Measurements from ENCODE around the gene ADPRM.

GRCh38 chr17:10697092-10698081 is at the start of gene ADPRM, which contains the start of gene SCO1:
- TF ChIP-seq, protein P1, sequence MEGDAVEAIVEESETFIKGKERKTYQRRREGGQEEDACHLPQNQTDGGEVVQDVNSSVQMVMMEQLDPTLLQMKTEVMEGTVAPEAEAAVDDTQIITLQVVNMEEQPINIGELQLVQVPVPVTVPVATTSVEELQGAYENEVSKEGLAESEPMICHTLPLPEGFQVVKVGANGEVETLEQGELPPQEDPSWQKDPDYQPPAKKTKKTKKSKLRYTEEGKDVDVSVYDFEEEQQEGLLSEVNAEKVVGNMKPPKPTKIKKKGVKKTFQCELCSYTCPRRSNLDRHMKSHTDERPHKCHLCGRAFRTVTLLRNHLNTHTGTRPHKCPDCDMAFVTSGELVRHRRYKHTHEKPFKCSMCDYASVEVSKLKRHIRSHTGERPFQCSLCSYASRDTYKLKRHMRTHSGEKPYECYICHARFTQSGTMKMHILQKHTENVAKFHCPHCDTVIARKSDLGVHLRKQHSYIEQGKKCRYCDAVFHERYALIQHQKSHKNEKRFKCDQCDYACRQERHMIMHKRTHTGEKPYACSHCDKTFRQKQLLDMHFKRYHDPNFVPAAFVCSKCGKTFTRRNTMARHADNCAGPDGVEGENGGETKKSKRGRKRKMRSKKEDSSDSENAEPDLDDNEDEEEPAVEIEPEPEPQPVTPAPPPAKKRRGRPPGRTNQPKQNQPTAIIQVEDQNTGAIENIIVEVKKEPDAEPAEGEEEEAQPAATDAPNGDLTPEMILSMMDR (conservative IDR thresholded peaks at IDR 0.05 in 1 of 2, IDR thresholded peaks at IDR 0.05 in 1 of 2; ENCODE audit: low read depth in 1 of 2, low read length in 2 of 2): peak; percentile 45 to 48
- TF ChIP-seq EZH2 (IDR thresholded peaks at IDR 0.05; ENCODE audit: low read length, missing control alignments): no peak
